WTC11 (cell line): Measurements from ENCODE around the gene SETD7.

ENCODE experiments used
- CREB1 ChIP-seq: sonication (generic); formaldehyde crosslinking; IDR thresholded peaks from 2 replicates; pipeline ENCODE4 v1.8.0; 2023; ENCODE audit warnings: mild to moderate bottlenecking, missing genetic modification reagents
- ESRRA ChIP-seq: sonication (generic); formaldehyde crosslinking; IDR thresholded peaks from 2 replicates; pipeline ENCODE4 v1.8.1; 2022; ENCODE audit warnings: mild to moderate bottlenecking, missing genetic modification reagents, borderline replicate concordance
- GABPB1 ChIP-seq: sonication (generic); formaldehyde crosslinking; IDR thresholded peaks from 2 replicates; pipeline ENCODE4 v1.8.1; 2023; ENCODE audit warnings: mild to moderate bottlenecking, missing genetic modification reagents
- HMGXB4 ChIP-seq: sonication (generic); formaldehyde crosslinking; IDR thresholded peaks from 2 replicates; pipeline ENCODE4 v1.8.1; 2023; ENCODE audit warnings: mild to moderate bottlenecking, moderate library complexity, missing genetic modification reagents
- NR3C1 ChIP-seq: sonication (generic); formaldehyde crosslinking; conservative IDR thresholded peaks from 2 replicates; pipeline ENCODE4 v1.8.1; 2023; ENCODE audit warnings: low read depth, mild to moderate bottlenecking, missing genetic modification reagents
- RELA ChIP-seq: sonication (generic); formaldehyde crosslinking; IDR thresholded peaks from 2 replicates; pipeline ENCODE4 v1.8.1; 2022; ENCODE audit warnings: missing genetic modification reagents, mild to moderate bottlenecking, borderline replicate concordance
- SP1 ChIP-seq: sonication (generic); formaldehyde crosslinking; conservative IDR thresholded peaks from 2 replicates; pipeline ENCODE4 v1.8.1; 2022; ENCODE audit warnings: missing genetic modification reagents
- ZNF232 ChIP-seq: sonication (generic); formaldehyde crosslinking; IDR thresholded peaks from 2 replicates; pipeline ENCODE4 v1.8.0; 2022; ENCODE audit warnings: mild to moderate bottlenecking, missing genetic modification reagents
- ZNF317 ChIP-seq: sonication (generic); formaldehyde crosslinking; IDR thresholded peaks from 2 replicates; pipeline ENCODE4 v1.8.1; 2023; ENCODE audit warnings: low read depth, mild to moderate bottlenecking, moderate library complexity, missing genetic modification reagents, borderline replicate concordance
- ZNF423 ChIP-seq: fragments of 250-450 bp; sonication (Bioruptor Pico); IDR thresholded peaks from 2 replicates; pipeline ENCODE4 v2.1.2; 2022; ENCODE audit warnings: mild to moderate bottlenecking, moderate library complexity
- TF ChIP-seq, protein P1 (sequence below): fragments of 200-600 bp; IDR thresholded peaks from 2 replicates; pipeline ENCODE4 v1.8.0; 2022; ENCODE audit warnings: antibody characterized with exemption
- TF ChIP-seq, protein P2 (sequence below): sonication (generic); formaldehyde crosslinking; IDR thresholded peaks from 2 replicates; pipeline ENCODE4 v1.8.0; 2022; ENCODE audit warnings: mild to moderate bottlenecking, missing genetic modification reagents

DNA sequence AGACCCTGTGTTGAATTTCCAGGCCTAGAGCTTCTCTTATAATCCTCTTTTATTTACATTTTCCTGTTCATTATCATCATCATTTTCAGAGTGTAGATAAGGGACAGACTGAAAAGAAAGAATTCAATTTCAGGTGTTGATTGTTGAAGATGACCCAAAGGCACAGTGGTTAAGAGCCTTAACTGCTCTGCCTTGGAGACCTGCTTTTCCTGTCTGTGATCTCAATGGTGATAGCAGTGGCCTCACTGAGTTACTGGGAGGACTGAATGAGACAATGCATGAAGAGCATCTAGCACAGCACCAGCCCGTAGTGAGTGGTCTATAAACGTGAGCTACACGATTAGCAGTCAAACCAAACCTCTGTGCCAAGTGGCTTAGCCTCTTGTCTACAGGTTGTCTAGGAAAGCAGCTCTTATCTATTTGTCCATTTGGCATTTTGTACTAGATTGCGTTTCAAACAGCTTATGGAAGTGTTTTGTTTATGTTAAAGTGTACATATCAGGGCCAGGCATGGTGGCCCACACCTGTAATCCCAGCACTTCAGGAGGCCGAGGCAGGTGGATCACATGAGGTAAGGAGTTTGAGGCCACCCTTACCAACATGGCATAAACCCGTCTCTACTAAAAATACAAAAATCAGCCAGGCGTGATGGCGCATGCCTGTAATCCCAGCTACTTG is 41.5 kb downstream of the SETD7 start:
- TF ChIP-seq ZNF232 (CRISPR knock-in tag) (no peak), ESRRA (CRISPR knock-in tag) (no peak), SP1 (no peak), CREB1 (CRISPR knock-in tag) (no peak), GABPB1 (CRISPR knock-in tag) (no peak), ZNF317 (CRISPR knock-in tag) (no peak), NR3C1 (no peak), ZNF423 (CRISPR knock-in tag) (no peak), RELA (CRISPR knock-in tag) (no peak), HMGXB4 (CRISPR knock-in tag) (no peak)
- TF ChIP-seq, protein P1, sequence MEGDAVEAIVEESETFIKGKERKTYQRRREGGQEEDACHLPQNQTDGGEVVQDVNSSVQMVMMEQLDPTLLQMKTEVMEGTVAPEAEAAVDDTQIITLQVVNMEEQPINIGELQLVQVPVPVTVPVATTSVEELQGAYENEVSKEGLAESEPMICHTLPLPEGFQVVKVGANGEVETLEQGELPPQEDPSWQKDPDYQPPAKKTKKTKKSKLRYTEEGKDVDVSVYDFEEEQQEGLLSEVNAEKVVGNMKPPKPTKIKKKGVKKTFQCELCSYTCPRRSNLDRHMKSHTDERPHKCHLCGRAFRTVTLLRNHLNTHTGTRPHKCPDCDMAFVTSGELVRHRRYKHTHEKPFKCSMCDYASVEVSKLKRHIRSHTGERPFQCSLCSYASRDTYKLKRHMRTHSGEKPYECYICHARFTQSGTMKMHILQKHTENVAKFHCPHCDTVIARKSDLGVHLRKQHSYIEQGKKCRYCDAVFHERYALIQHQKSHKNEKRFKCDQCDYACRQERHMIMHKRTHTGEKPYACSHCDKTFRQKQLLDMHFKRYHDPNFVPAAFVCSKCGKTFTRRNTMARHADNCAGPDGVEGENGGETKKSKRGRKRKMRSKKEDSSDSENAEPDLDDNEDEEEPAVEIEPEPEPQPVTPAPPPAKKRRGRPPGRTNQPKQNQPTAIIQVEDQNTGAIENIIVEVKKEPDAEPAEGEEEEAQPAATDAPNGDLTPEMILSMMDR, result no peak
- TF ChIP-seq, protein P2, sequence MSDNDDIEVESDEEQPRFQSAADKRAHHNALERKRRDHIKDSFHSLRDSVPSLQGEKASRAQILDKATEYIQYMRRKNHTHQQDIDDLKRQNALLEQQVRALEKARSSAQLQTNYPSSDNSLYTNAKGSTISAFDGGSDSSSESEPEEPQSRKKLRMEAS (CRISPR knock-in tag), result no peak
